GOT3 (cell line): ENCODE results near the gene CBLN2.

ENCODE experiments used
- DNase-seq: peaks from one replicate; lab custom pipeline; 2025; ENCODE audit warnings: mixed read lengths; lab: John Stamatoyannopoulos, UW

The CBLN2 gene

DNA sequence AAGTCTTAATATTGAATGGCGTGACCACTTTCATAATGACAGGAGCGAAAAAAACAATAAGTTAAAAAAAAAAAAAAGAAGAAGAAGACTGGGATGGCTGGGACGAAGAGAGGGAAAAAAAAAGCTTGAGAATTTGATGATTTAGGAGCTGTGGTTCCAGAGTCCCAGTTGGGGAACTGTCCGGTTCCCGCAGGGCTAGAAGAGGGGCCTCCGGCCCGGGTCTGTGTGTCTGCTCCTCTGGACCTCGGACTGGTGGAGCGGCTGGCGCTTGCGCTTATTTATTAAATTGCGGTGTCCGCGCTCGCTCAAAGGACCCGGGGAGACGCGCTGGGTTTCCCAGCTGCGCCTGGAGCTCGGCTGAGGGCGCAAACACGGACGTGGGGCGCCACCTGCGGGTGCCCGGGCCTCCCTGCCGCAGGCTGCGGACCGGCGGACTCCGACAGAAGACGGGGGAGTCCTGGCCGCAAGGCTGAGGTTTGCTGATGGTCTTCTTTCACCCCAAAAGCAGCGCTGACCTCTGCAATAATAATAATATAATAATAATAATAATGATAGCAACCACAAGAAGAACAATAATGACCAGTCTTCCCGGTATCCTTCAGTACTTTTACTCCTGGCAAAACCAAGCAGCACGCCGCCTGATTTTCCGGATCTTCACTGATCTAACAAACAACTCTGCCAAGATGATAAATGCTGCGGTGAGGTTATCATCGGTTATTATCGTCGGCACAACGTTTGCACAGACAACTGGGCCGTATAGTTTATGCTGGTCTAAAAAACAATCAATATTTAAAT, at the start of gene CBLN2:
CBLN2 (minus strand) TSS at position 251 of the 795 bp plus-strand sequence. CDS start 2,182 bp downstream, outside the sequence.
- DNase-seq, result no peak

DNA sequence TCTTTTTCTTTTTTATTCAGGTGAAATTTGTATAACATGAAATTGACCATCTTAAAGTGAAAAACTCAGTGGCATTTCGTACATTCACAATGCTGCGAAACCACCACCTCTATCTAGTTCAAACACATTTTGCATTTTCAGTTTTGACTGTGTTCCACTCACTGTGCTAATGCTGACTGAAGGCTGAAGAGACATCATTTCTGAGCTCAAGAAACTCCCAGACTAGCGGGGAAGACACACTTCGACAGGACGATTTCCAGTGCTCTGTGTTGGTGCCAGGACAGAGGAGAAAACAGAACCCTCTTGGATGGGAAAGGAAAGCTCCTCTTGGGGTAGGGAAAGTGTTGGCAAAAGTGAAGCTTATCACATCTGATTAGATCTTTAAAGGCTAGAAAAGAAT, 44.2 kb upstream of the CBLN2 start:
- no peak for DNase-seq

- no peak for DNase-seq
Observed at GRCh38 chr18:72584787-72585186, 40.6 kb upstream of the CBLN2 start.

DNA sequence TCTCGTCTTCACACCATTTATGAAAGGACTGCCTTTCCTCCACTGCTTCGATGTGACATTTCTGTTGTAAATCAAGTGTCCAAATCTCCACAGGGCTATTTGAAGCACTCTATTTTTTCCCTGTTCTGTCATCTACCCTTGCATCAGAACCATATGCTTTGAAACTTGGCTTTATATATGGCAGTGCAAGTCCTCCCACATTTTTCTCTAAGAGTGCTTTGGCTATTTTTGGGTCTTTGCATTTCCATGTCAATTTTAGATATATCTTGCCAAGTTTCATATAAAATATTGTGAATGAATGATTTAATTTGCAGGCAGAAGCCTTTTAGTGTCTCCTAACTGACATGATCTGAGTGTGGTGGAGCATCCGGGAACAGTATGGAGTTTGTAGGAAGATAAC, 37.8 kb upstream of the CBLN2 start:
- DNase-seq, result no peak

DNA sequence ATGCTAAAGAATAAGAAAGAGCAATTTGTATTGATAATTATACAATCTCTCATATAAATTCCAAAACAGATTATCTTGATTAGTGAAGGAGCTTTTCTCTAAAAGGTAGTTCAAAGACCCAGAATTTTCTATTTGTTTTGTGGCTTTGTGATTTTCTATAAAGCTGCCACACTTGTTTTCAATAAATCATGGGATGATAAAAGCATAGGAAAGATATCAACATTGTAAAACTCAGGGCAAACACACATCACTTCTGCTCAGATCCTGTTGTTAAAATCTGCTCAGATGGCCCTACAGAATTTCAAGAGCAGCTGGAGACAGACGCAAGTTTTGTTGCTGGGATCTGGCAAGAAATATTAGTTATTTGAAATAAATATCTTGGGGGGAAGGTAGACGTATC, 28.8 kb upstream of the CBLN2 start:
- DNase-seq, result no peak

DNA sequence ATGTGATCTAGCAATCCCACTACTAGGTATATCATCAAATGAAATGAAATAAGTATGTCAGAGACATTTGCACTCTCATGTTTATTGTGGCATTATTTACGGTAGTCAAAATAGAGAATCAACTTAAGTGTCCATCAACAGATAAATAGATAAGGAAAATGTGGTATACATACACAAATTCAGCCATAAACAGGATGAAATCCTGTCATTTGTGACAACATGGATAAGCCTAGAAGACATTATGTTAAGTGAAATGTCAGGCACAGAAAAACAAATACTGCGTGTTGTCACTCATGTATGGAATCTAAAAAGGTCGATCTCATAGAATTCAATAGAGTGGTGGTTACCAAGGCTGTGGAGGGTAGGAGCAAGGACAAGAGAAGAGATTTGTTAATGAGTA, 22.1 kb upstream of the CBLN2 start:
- DNase-seq, result no peak

DNA sequence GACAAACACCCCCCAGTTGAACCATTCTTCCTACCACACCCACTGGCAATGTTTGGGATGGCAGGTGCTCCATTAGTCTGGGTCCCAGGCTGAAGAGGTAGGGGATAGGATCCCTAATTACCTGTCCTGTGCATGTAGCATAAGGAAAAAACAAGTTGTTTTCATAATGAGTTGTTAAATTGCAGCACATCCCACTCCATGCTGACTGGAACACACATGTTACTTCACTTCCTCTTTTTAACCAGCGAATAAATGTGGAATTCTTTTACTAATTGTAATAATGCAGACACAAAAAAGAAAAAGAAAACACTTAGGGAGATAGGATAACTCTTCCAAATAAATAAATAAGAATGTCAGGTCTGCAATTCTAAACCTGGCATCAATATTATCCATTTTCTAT, 11.8 kb upstream of the CBLN2 start:
- DNase-seq, result no peak

DNA sequence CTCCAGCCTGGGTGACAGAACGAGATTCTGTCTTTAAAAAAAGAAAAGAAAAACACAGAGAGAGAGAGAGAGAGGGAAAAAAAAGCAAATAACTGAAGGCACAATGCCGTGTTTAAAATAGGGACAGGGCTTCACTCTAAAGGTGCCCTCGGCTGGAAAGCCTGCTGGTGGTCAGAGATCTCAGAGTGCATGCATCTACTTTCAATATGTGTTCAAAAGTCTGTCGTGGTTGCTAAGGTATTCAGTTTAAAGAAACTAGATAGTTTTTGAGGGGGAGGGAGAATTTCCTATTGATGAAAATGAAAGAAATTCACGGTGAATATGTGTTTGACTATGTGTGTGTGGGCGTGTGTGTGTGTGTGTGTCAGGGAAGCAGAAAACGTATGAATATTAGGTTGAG, 11.0 kb upstream of the CBLN2 start:
- no peak for DNase-seq

DNA sequence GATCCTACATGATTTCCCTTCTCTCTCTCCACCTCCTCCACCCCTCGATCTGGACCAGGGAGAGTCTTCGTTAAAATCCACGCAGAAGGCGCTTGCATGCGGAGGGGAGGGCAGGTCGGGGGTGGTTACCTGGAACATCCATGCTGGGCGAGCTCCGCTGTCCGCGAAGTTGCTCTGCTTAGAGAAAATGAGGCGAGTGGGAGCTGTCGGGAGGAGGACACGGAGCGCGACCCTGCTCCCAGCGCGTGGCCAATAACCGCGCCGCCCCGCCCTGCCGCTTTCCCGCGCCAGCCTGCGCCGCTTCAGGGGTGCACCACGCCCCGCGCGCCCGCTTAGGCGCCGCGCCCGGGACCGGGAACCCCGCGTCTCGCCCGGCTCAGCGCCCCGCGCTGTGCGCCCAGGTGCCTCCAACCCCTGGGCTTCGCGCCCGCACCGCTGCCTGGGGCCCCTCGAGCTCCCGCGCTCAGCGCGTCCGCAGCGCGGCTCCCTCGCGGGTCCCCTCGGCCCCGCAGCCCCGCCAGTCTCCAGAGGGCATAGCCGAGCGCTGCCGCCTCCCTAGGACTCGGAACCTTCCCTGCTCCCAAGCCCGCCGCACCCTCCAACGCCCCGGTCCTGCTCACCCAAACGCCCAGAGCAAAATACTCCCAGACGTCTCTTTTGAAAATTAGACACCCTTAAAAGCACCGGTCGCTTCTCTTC, 636 bp downstream of the CBLN2 start:
- no peak for DNase-seq

GRCh38 chr18:72542984-72543356, 1.2 kb downstream of the CBLN2 start:
- DNase-seq, result no peak

- no peak for DNase-seq
Observed at GRCh38 chr18:72542342-72542741, 1.8 kb downstream of the CBLN2 start.

GRCh38 chr18:72541871-72542332, 2.2 kb downstream of the CBLN2 start:
- no peak for DNase-seq

- DNase-seq, result no peak
Observed at GRCh38 chr18:72539901-72540300, 4.2 kb downstream of the CBLN2 start.

DNA sequence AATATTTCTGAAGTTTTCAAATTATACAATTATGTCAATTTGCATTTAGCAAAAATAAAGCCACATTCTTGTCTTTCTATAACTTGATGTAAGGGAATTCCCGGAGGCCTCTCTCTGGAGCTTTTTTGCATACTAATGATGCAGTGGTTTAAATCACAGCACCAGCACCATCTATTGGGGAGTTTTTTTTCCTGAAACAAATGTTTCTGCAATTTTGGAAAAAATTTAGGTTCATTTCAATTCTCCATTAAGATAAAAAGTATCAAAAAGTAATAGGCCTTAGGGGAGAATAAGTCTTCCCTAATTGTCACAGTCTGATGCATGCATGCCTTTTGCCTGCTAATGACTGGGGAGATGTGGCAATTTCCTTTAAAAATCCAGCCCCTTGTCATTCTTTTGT, 13.5 kb downstream of the CBLN2 start:
- DNase-seq, result no peak

DNA sequence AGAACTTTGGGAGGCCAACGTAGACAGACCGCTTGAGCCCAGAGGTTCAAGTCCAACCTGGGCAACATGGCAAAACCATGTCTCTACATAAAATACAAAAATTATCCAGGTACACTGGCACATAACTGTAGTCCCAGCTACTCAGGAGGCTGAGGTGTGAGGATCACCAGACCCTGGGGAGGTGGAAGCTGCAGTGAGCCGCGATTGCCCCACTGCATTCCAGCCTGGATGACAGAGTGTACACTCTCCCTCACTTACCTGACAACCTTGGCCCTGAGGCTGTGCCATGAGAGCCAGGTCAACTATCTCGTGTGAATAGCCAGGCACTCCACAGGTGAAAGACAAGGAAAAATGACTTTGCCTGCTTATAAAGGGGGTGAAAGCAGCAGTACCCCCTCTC, 39.3 kb downstream of the CBLN2 start:
- no peak for DNase-seq

GRCh38 chr18:72502671-72503431, 41.3 kb downstream of the CBLN2 start:
- no peak for DNase-seq

DNA sequence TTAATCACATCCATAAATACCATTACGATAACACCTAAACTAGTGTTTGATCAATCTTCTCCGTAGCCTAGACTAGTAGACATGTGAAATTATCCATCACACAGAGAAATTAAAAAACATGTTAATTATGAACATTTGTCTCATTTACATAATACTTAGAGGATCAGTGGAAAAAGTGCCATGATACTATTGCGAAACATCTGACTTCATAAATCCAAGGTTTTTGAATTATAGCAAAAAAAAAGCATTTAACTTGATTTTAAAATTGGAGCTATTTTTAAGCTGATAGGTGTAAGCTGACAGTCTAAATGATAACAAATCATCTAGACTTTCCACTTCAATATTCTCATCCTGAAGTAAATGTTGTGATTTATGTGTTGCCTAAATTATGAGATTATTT, 51.6 kb downstream of the CBLN2 start:
- DNase-seq, result no peak
